Endothelial cell of umbilical vein (primary cell): ENCODE data around the gene RGS4. TPM values are rescaled to one million over a fixed set of nuclear protein-coding genes. Genes with fewer than 3 reads are reported as not detected.

ENCODE experiments used
- BruUV-seq: library from RNA; stranded (reverse); fragments of 400-500 nt; replicated peaks from 2 replicates; lab custom pipeline; 2021; lab: Mats Ljungman, UMichigan
- CTCF ChIA-PET: fragments of 300-600, 350-600 bp; sonication (Branson Sonifier 250); formaldehyde crosslinking; loops from one replicate; lab custom pipeline; 2021; ENCODE audit warnings: antibody characterized with exemption, inconsistent platforms; lab: Charles Lee
- POLR2A ChIA-PET: fragments of 300-600, 350-600 bp; sonication (Branson Sonifier 250); formaldehyde crosslinking; loops from one replicate; lab custom pipeline; 2021; ENCODE audit warnings: antibody characterized with exemption, inconsistent platforms; lab: Charles Lee
- DNase-seq: peaks from one replicate; pipeline ENCODE4 v3.0.0-alpha.2; 2011; ENCODE audit warnings: low read depth, low spot score
- FAIRE-seq: peaks from 2 replicates; lab custom pipeline; 2011; peaks lifted over from hg19 to GRCh38; lab: Jason Lieb, UNC
- H2AFZ ChIP-seq: 2 replicates; pipeline ENCODE4 v1.6.0; 2012; ENCODE audit warnings: low read depth, low read length, control low read depth, inconsistent platforms
- H3K27ac ChIP-seq: 2 replicates; pipeline ENCODE4 v1.5.1; 2011; ENCODE audit warnings: low read depth, mild to moderate bottlenecking, control low read depth, low read length, moderate library complexity; ENCODE audit not compliant: insufficient read depth
- H3K27me3 ChIP-seq, 2 experiments: 2 replicates each; pipeline versions ENCODE4 v1.6.0 to v1.6.1; 2011; ENCODE audit warnings: low read length in 2 of 2, mixed read lengths in 1 of 2; ENCODE audit not compliant: control insufficient read depth in 2 of 2, insufficient read depth in 2 of 2
- H3K36me3 ChIP-seq, 2 experiments: 2 replicates in 1 of 2; 3 replicates in 1 of 2; pipeline ENCODE4 v1.5.1; 2011; ENCODE audit warnings: low read length in 2 of 2, mild to moderate bottlenecking in 1 of 2, moderate library complexity in 1 of 2; ENCODE audit not compliant: control insufficient read depth in 2 of 2, insufficient read depth in 2 of 2; ENCODE audit errors: extremely low read depth in 1 of 2
- H3K4me1 ChIP-seq: 3 replicates; pipeline ENCODE4 v1.5.1; 2011; ENCODE audit warnings: mild to moderate bottlenecking, low read length; ENCODE audit not compliant: control insufficient read depth, insufficient read depth; ENCODE audit errors: extremely low read depth
- H3K4me2 ChIP-seq: 2 replicates; pipeline ENCODE4 v1.6.1; 2011; ENCODE audit warnings: low read length, control low read depth, mixed read lengths; ENCODE audit not compliant: insufficient read depth
- H3K4me3 ChIP-seq, 3 experiments: fragments of 200-600 bp in 1 of 3; sonication (generic), shearing (Covaris generic) in 1 of 3; replicated peaks in 1 of 3; 2 replicates each; pipeline ENCODE4 v1.5.1; 2011 to 2016; ENCODE audit warnings: control low read depth in 3 of 3, low read length in 3 of 3, mild to moderate bottlenecking in 2 of 3, inconsistent platforms in 1 of 3, low read depth in 1 of 3, moderate library complexity in 1 of 3; ENCODE audit not compliant: insufficient read depth in 1 of 3
- H3K79me2 ChIP-seq: 2 replicates; pipeline ENCODE4 v1.6.0; 2012; ENCODE audit warnings: low read length, inconsistent platforms; ENCODE audit not compliant: control insufficient read depth, insufficient read depth
- H3K9ac ChIP-seq: replicated peaks from 2 replicates; pipeline ENCODE3; 2011; ENCODE audit warnings: low read length, control low read depth; ENCODE audit not compliant: insufficient read depth; ENCODE audit errors: extremely low read depth
- H3K9me1 ChIP-seq: replicated peaks from 3 replicates; pipeline ENCODE4 v1.6.0; 2011; ENCODE audit warnings: mild to moderate bottlenecking, low read length; ENCODE audit not compliant: control insufficient read depth, insufficient read depth; ENCODE audit errors: extremely low read depth
- H3K9me3 ChIP-seq: replicated peaks from 2 replicates; pipeline ENCODE4 v1.5.1; 2012; ENCODE audit warnings: low read length, inconsistent platforms; ENCODE audit not compliant: control insufficient read depth, insufficient read depth
- H4K20me1 ChIP-seq: replicated peaks from 2 replicates; pipeline ENCODE3; 2011; ENCODE audit warnings: mild to moderate bottlenecking, low read length; ENCODE audit not compliant: control insufficient read depth, insufficient read depth; ENCODE audit errors: extremely low read depth
- CTCF ChIP-seq, 2 donors: IDR thresholded peaks; 1 replicate in 1 of 2; 2 replicates in 1 of 2; pipeline ENCODE4 v1.5.1; 2011; ENCODE audit warnings: low read length in 2 of 2, mild to moderate bottlenecking in 2 of 2, moderate library complexity in 2 of 2, control low read depth in 1 of 2, inconsistent platforms in 1 of 2, low read depth in 1 of 2; ENCODE audit not compliant: insufficient read depth in 1 of 2; ENCODE audit errors: extremely low read depth in 1 of 2
- EZH2 ChIP-seq: IDR thresholded peaks from 2 replicates; pipeline ENCODE4 v1.6.1; 2012; ENCODE audit warnings: borderline replicate concordance, low read depth, mild to moderate bottlenecking, moderate library complexity, low read length, inconsistent platforms; ENCODE audit not compliant: severe bottlenecking
- FOS ChIP-seq: IDR thresholded peaks from 2 replicates; pipeline ENCODE4 v1.6.1; 2011; ENCODE audit warnings: mild to moderate bottlenecking, low read length, moderate library complexity, borderline replicate concordance; ENCODE audit not compliant: insufficient read depth
- GATA2 ChIP-seq: IDR thresholded peaks from 2 replicates; pipeline ENCODE4 v1.7.0; 2011; ENCODE audit warnings: low read depth, mild to moderate bottlenecking, moderate library complexity, mixed read lengths, low read length; ENCODE audit not compliant: insufficient read length, insufficient read depth
- JUN ChIP-seq: IDR thresholded peaks from 2 replicates; pipeline ENCODE4 v1.6.1; 2011; ENCODE audit warnings: borderline replicate concordance, low read depth; ENCODE audit not compliant: insufficient read length, insufficient read depth
- MAX ChIP-seq: IDR thresholded peaks from 2 replicates; pipeline ENCODE4 v1.6.1; 2011; ENCODE audit not compliant: insufficient read depth, insufficient read length
- MYC ChIP-seq: IDR thresholded peaks from one replicate; pipeline ENCODE4 v1.6.1; 2011; ENCODE audit warnings: mild to moderate bottlenecking, low read depth, low read length
- POLR2A ChIP-seq: IDR thresholded peaks from 2 replicates; pipeline ENCODE4 v1.6.1; 2012; ENCODE audit warnings: low read depth, mild to moderate bottlenecking, control low read depth, low read length
- POLR2AphosphoS5 ChIP-seq: IDR thresholded peaks from 2 replicates; pipeline ENCODE4 v1.6.1; 2012; ENCODE audit warnings: low read depth, mild to moderate bottlenecking, control low read depth, low read length, moderate library complexity; ENCODE audit not compliant: insufficient read depth
- dilution Hi-C: fragments of 300-500 bp; cut with MboI; formaldehyde crosslinking; loops from one replicate; pipeline ENCODE4 v1.15.0; 2019; ENCODE audit warnings: low sequenced_read_pairs; ENCODE audit not compliant: extremely low pct_ligation_motif_present
- intact Hi-C: fragments of 100-400 bp; cut with micrococcal nuclease; formaldehyde crosslinking; loops from one replicate; pipeline ENCODE4 v1.10.0; 2022
- polyA plus RNA-seq, 4 experiments: library from polyadenylated mRNA; depleted of rRNA in 3 of 4; stranded (reverse) in 3 of 4; unstranded in 1 of 4; fragments of >200 nt; gene quantifications; 2 replicates each; pipeline versions ENCODE4 v1.2.1 to v1.2.3, GENCODE V29; 2011 to 2012; ENCODE audit warnings: missing spikeins in 1 of 4
- total RNA-seq: library from RNA; stranded (reverse); gene quantifications from 2 replicates; pipeline ENCODE4 v1.2.3, GENCODE V29; 2021

RGS4 gene
- total and polyA plus RNA-seq, 2 donors (not counting 3 experiments of a cell fraction or from before 2014, with no cell fraction given): 14.6 to 59.3 TPM

GRCh38 chr1:163124812-163125211, 55.7 kb downstream of the RGS4 start:
- Histone ChIP-seq H3K9me3 (no peaks in the 10 kb centered on the region), H3K36me3 (no peaks in the 10 kb centered on the region), H4K20me1 (no peaks in the 10 kb centered on the region), H3K4me2 (no peak overlapping the region), H3K27me3 (no peaks in the 10 kb centered on the region), H3K27ac (no peak overlapping the region), H3K9me1 (no peaks in the 10 kb centered on the region), H3K79me2 (no peaks in the 10 kb centered on the region), H3K4me3 (no peak overlapping the region), H2AFZ (no peak overlapping the region), H3K4me1 (no peaks in the 10 kb centered on the region), H3K9ac (no peak overlapping the region)
- DNase-seq: no peak
- CTCF ChIA-PET: interaction anchor here (1.3 kb wide), 1 partner anchor 9 kb away, joined by 3 read pairs; no protein-coding TSS in a partner anchor
- dilution Hi-C loops (no loop called here), intact Hi-C loops (no loop called here)
- no peak for FAIRE-seq
- TF ChIP-seq POLR2A (no peak), FOS (no peak), MAX (no peak), EZH2 (no peak), CTCF (IDR thresholded peaks at IDR 0.05; ENCODE audit: extremely low read depth in 1 of 2, insufficient read depth in 1 of 2, low read depth in 1 of 2, low read length in 2 of 2) (no peak), JUN (no peak), GATA2 (no peak), MYC (no peak), POLR2AphosphoS5 (no peak)
- no TSS peak for BruUV-seq
- POLR2A ChIA-PET: no interaction called here

Other genes with a start within 250 kb of the RGS4 start
- gene CCDC190, start 208.2 kb upstream of the RGS4 start, total RNA-seq: 4.5 and 9.0 TPM in 2 replicates
- 1.9 and 3.7 TPM in 2 replicates for gene CCDC190, start 208.2 kb upstream of the RGS4 start, polyA plus RNA-seq
- gene RGS5, start 133.6 kb downstream of the RGS4 start, total RNA-seq: 770 and 1,035 TPM in 2 replicates
- gene RGS5, start 133.6 kb downstream of the RGS4 start, polyA plus RNA-seq: 233 and 287 TPM in 2 replicates